K562 (cell line): ENCODE data around the gene TLR8. TPM values are rescaled to one million over a fixed set of nuclear protein-coding genes. Genes with fewer than 3 reads are reported as not detected.

ENCODE experiments used
- ARID1B ChIP-seq: fragments of 450-650 bp; IDR thresholded peaks from 2 replicates; pipeline ENCODE4 v1.6.1; 2016; ENCODE audit warnings: antibody characterized with exemption, mild to moderate bottlenecking, inconsistent platforms
- CAMTA2 ChIP-seq: fragments of 250-450 bp; sonication (Bioruptor Pico); conservative IDR thresholded peaks from 2 replicates; pipeline ENCODE4 v1.5.1; 2022
- CBFA2T2 ChIP-seq: fragments of 450-650 bp; conservative IDR thresholded peaks from 2 replicates; pipeline ENCODE4 v1.6.1; 2017; ENCODE audit warnings: mild to moderate bottlenecking
- DMBX1 ChIP-seq: fragments of 250-450 bp; sonication (Bioruptor Pico); IDR thresholded peaks from 2 replicates; pipeline ENCODE4 v1.8.0; 2022; ENCODE audit warnings: inconsistent platforms, mild to moderate bottlenecking, moderate library complexity, borderline replicate concordance
- GABPB1 ChIP-seq: sonication (generic); formaldehyde crosslinking; IDR thresholded peaks from 2 replicates; pipeline ENCODE4 v1.8.0; 2022; ENCODE audit warnings: mild to moderate bottlenecking, missing genetic modification reagents
- MAX ChIP-seq: sonication (generic); formaldehyde crosslinking; IDR thresholded peaks from 2 replicates; pipeline ENCODE4 v1.9.0; 2022; ENCODE audit warnings: mild to moderate bottlenecking, missing genetic modification reagents
- MECOM ChIP-seq: fragments of 250-450 bp; sonication (Bioruptor Pico); IDR thresholded peaks from 2 replicates; pipeline ENCODE4 v1.8.0; 2022; ENCODE audit warnings: inconsistent platforms
- MLX ChIP-seq, 2 experiments: fragments of 450-650 bp in 1 of 2; sonication (generic) in 1 of 2; formaldehyde crosslinking; conservative IDR thresholded peaks; 2 replicates each; pipeline versions ENCODE4 v1.4.0 to v1.8.1; 2020 to 2022; ENCODE audit warnings: mild to moderate bottlenecking in 1 of 2, missing genetic modification reagents in 1 of 2
- MYC ChIP-seq, 2 experiments: fragments of 250-450 bp in 1 of 2; sonication (Bioruptor Pico) in 1 of 2; IDR thresholded peaks; 2 replicates each; pipeline versions ENCODE4 v1.5.1 to v1.6.1; 2012 to 2021; ENCODE audit warnings: low read depth in 2 of 2, borderline replicate concordance in 1 of 2, improper control_type of control experiment in 1 of 2, low read length in 1 of 2, mild to moderate bottlenecking in 1 of 2, moderate library complexity in 1 of 2
- NBN ChIP-seq: fragments of 450-650 bp; IDR thresholded peaks from 2 replicates; pipeline ENCODE4 v1.6.1; 2016; ENCODE audit warnings: low read depth, mild to moderate bottlenecking
- NCOA4 ChIP-seq: fragments of 450-650 bp; IDR thresholded peaks from 2 replicates; pipeline ENCODE4 v1.6.1; 2018; ENCODE audit warnings: mild to moderate bottlenecking; ENCODE audit not compliant: partially characterized antibody
- NFIX ChIP-seq: fragments of 250-450 bp; sonication (Bioruptor Pico); IDR thresholded peaks from 2 replicates; pipeline ENCODE4 v1.4.0; 2020; ENCODE audit warnings: low read depth, mild to moderate bottlenecking, moderate library complexity
- OTX1 ChIP-seq: fragments of 450-650 bp; formaldehyde crosslinking; IDR thresholded peaks from 2 replicates; pipeline ENCODE4 v1.4.0; 2022; ENCODE audit warnings: mild to moderate bottlenecking
- SRSF7 ChIP-seq: fragments of 200-400 bp; formaldehyde crosslinking; optimal IDR thresholded peaks from 2 replicates; pipeline ENCODE3; 2017; ENCODE audit warnings: mild to moderate bottlenecking, low read depth, low read length
- TCF3 ChIP-seq: sonication (generic); formaldehyde crosslinking; IDR thresholded peaks from 2 replicates; pipeline ENCODE4 v1.4.0; 2020; ENCODE audit warnings: mild to moderate bottlenecking, missing genetic modification reagents
- ZNF175 ChIP-seq: fragments of 200-800 bp; sonication (Bioruptor generic); IDR thresholded peaks from 2 replicates; pipeline ENCODE4 v1.6.1; 2016; ENCODE audit warnings: low read depth, mild to moderate bottlenecking, missing genetic modification characterization, missing compliant biosample characterization
- polyA plus RNA-seq, 8 experiments: library from polyadenylated mRNA; depleted of rRNA in 4 of 8; stranded (reverse) in 5 of 8; unstranded in 3 of 8; fragments of >200 nt; fragmentation: Nextera tagmentation in 2 of 8; fragmentation: Illumina TruSeq in 1 of 8; extraction: Ambion mirVana in 2 of 8; extraction: Trizol in 1 of 8; gene quantifications; 2 replicates each; pipeline versions ENCODE4 v1.2.1 to v1.2.3, GENCODE V29; 2011 to 2014; ENCODE audit warnings: inconsistent platforms in 1 of 8, missing spikeins in 1 of 8
- total RNA-seq, 7 experiments: library from RNA; depleted of rRNA in 6 of 7; stranded (reverse); fragments of >200 nt in 6 of 7; fragmentation: Illumina TruSeq in 2 of 7; extraction: Trizol in 2 of 7; gene quantifications; 2 replicates each; pipeline versions ENCODE4 v1.2.1 to v1.2.3, GENCODE V29; 2011 to 2021; ENCODE audit warnings: low replicate concordance in 1 of 7
- TF ChIP-seq, protein P1 (sequence below): fragments of 250-450 bp; sonication (Bioruptor Pico); IDR thresholded peaks from 2 replicates; pipeline ENCODE4 v1.4.0; 2020; ENCODE audit warnings: mild to moderate bottlenecking, moderate library complexity
- TF ChIP-seq, protein P2 (sequence below): sonication (generic); formaldehyde crosslinking; IDR thresholded peaks from 2 replicates; pipeline ENCODE4 v1.8.0; 2022; ENCODE audit warnings: mild to moderate bottlenecking, missing genetic modification reagents
- TF ChIP-seq, protein P3 (sequence below): fragments of 450-650 bp; formaldehyde crosslinking; IDR thresholded peaks from 2 replicates; pipeline ENCODE4 v1.4.0; 2020; ENCODE audit warnings: mild to moderate bottlenecking, moderate library complexity
- TF ChIP-seq, protein P4 (sequence below): sonication (generic); formaldehyde crosslinking; IDR thresholded peaks from 2 replicates; pipeline ENCODE4 v1.8.1; 2023; ENCODE audit warnings: mild to moderate bottlenecking, missing genetic modification reagents

The TLR8 gene
- total and polyA plus RNA-seq, 9 of the 15 experiments (the other 6 are each of a cell fraction or from before 2014, with no cell fraction given): not detected

GRCh38 chrX:12962041-12962504 is 55.7 kb downstream of the TLR8 start (continued):
- TF ChIP-seq, protein P1, sequence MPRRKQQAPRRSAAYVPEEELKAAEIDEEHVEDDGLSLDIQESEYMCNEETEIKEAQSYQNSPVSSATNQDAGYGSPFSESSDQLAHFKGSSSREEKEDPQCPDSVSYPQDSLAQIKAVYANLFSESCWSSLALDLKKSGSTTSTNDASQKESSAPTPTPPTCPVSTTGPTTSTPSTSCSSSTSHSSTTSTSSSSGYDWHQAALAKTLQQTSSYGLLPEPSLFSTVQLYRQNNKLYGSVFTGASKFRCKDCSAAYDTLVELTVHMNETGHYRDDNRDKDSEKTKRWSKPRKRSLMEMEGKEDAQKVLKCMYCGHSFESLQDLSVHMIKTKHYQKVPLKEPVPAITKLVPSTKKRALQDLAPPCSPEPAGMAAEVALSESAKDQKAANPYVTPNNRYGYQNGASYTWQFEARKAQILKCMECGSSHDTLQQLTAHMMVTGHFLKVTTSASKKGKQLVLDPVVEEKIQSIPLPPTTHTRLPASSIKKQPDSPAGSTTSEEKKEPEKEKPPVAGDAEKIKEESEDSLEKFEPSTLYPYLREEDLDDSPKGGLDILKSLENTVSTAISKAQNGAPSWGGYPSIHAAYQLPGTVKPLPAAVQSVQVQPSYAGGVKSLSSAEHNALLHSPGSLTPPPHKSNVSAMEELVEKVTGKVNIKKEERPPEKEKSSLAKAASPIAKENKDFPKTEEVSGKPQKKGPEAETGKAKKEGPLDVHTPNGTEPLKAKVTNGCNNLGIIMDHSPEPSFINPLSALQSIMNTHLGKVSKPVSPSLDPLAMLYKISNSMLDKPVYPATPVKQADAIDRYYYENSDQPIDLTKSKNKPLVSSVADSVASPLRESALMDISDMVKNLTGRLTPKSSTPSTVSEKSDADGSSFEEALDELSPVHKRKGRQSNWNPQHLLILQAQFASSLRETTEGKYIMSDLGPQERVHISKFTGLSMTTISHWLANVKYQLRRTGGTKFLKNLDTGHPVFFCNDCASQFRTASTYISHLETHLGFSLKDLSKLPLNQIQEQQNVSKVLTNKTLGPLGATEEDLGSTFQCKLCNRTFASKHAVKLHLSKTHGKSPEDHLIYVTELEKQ: peak; percentile 70
- TF ChIP-seq TCF3 (CRISPR knock-in tag) (no peak), ZNF175 (peak; percentile 81; the same call in 1 of the 2 replicates), MECOM (CRISPR knock-in tag) (no peak), NFIX (CRISPR knock-in tag) (0 out of 2 replicates have a peak, but pooled peaks have one; percentile 14), CAMTA2 (CRISPR knock-in tag) (no peak), ARID1B (peak; percentile 57), GABPB1 (CRISPR knock-in tag) (no peak), MYC (IDR thresholded peaks at IDR 0.05; ENCODE audit: low read depth, low read length) (peak; percentile 40; the same call in 1 of the 2 replicates), MYC (CRISPR knock-in tag; IDR thresholded peaks at IDR 0.05; ENCODE audit: borderline replicate concordance, low read depth) (no peak), NBN (no peak), DMBX1 (CRISPR knock-in tag) (peak; percentile 89), OTX1 (CRISPR knock-in tag) (0 out of 2 replicates have a peak, but pooled peaks have one; percentile 74), MAX (CRISPR knock-in tag) (peak; percentile 70), CBFA2T2 (no peak), SRSF7 (no peak), MLX (CRISPR knock-in tag; conservative IDR thresholded peaks at IDR 0.05) (no peak), NCOA4 (no peak)
- TF ChIP-seq, protein P2, sequence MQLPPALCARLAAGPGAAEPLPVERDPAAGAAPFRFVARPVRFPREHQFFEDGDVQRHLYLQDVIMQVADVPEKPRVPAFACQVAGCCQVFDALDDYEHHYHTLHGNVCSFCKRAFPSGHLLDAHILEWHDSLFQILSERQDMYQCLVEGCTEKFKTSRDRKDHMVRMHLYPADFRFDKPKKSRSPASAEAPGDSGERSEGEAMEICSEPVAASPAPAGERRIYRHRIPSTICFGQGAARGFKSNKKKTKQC (CRISPR knock-in tag): no peak
- TF ChIP-seq, protein P3, sequence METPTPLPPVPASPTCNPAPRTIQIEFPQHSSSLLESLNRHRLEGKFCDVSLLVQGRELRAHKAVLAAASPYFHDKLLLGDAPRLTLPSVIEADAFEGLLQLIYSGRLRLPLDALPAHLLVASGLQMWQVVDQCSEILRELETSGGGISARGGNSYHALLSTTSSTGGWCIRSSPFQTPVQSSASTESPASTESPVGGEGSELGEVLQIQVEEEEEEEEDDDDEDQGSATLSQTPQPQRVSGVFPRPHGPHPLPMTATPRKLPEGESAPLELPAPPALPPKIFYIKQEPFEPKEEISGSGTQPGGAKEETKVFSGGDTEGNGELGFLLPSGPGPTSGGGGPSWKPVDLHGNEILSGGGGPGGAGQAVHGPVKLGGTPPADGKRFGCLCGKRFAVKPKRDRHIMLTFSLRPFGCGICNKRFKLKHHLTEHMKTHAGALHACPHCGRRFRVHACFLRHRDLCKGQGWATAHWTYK (CRISPR knock-in tag): 0 out of 2 replicates have a peak, but pooled peaks have one; percentile 38
- TF ChIP-seq, protein P4, sequence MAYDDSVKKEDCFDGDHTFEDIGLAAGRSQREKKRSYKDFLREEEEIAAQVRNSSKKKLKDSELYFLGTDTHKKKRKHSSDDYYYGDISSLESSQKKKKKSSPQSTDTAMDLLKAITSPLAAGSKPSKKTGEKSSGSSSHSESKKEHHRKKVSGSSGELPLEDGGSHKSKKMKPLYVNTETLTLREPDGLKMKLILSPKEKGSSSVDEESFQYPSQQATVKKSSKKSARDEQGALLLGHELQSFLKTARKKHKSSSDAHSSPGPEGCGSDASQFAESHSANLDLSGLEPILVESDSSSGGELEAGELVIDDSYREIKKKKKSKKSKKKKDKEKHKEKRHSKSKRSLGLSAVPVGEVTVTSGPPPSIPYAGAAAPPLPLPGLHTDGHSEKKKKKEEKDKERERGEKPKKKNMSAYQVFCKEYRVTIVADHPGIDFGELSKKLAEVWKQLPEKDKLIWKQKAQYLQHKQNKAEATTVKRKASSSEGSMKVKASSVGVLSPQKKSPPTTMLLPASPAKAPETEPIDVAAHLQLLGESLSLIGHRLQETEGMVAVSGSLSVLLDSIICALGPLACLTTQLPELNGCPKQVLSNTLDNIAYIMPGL (CRISPR knock-in tag): no peak
